Germinal center (tissue), 1 donor: ENCODE data around the gene OPRM1.
A peak's percentile ranks its signal among the peaks of the same experiment; 100 is the strongest.
"Not testable (repeated sequence)": the region's sequence is repeated elsewhere in the genome, so short reads cannot be mapped to it uniquely, and the experiment has no call there.

Source experiments
- DNase-seq: peaks from one replicate; pipeline ENCODE4 v3.0.0; 2012; ENCODE audit warnings: mixed read lengths, low spot score

The OPRM1 gene

GRCh38 chr6:154241061-154241460 is 202.0 kb downstream of the OPRM1 start:
- not testable (repeated sequence) for DNase-seq

GRCh38 chr6:154241581-154241980 is 202.5 kb downstream of the OPRM1 start:
- DNase-seq: no peak

GRCh38 chr6:154242617-154243357 is 203.7 kb downstream of the OPRM1 start:
- no peak for DNase-seq

GRCh38 chr6:154243793-154244750 is 205.0 kb downstream of the OPRM1 start:
- no peak for DNase-seq

- no peak for DNase-seq
Observed at GRCh38 chr6:154245506-154245905, 206.5 kb downstream of the OPRM1 start.

- no peak for DNase-seq
Observed at GRCh38 chr6:154246723-154247118, 207.7 kb downstream of the OPRM1 start.

- DNase-seq: no peak
Observed at GRCh38 chr6:154247119-154247861, 208.2 kb downstream of the OPRM1 start.

- no peak for DNase-seq
Observed at GRCh38 chr6:154249499-154250298, 210.7 kb downstream of the OPRM1 start.

GRCh38 chr6:154251116-154251515 is 212.1 kb downstream of the OPRM1 start:
- DNase-seq: no peak

- no peak for DNase-seq
Observed at GRCh38 chr6:154252678-154253077, 213.6 kb downstream of the OPRM1 start.

- no peak for DNase-seq
Observed at GRCh38 chr6:154257067-154257466, 218.0 kb downstream of the OPRM1 start.

GRCh38 chr6:154258064-154258757 is 219.2 kb downstream of the OPRM1 start:
- no peak for DNase-seq

GRCh38 chr6:154261688-154262397 is 222.8 kb downstream of the OPRM1 start:
- DNase-seq: no peak

- no peak for DNase-seq
Observed at GRCh38 chr6:154266560-154267099, 227.6 kb downstream of the OPRM1 start.

- no peak for DNase-seq
Observed at GRCh38 chr6:154267508-154268106, 228.6 kb downstream of the OPRM1 start.

GRCh38 chr6:154268486-154268885 is 229.4 kb downstream of the OPRM1 start:
- no peak for DNase-seq

GRCh38 chr6:154274168-154274567 is 235.1 kb downstream of the OPRM1 start:
- no peak for DNase-seq

GRCh38 chr6:154276810-154277628 is 238.0 kb downstream of the OPRM1 start:
- DNase-seq: peak; percentile 12

- DNase-seq: no peak
Observed at GRCh38 chr6:154277629-154278017, 238.6 kb downstream of the OPRM1 start.
